GM19452 (cell line): ENCODE measurements around the gene HOXA5.

Experiments
- ATAC-seq: cut with Tn5 transposase; IDR thresholded peaks from one replicate; pipeline ENCODE4 v1.9.1; 2021; ENCODE audit not compliant: unreplicated experiment

The HOXA5 gene

DNA sequence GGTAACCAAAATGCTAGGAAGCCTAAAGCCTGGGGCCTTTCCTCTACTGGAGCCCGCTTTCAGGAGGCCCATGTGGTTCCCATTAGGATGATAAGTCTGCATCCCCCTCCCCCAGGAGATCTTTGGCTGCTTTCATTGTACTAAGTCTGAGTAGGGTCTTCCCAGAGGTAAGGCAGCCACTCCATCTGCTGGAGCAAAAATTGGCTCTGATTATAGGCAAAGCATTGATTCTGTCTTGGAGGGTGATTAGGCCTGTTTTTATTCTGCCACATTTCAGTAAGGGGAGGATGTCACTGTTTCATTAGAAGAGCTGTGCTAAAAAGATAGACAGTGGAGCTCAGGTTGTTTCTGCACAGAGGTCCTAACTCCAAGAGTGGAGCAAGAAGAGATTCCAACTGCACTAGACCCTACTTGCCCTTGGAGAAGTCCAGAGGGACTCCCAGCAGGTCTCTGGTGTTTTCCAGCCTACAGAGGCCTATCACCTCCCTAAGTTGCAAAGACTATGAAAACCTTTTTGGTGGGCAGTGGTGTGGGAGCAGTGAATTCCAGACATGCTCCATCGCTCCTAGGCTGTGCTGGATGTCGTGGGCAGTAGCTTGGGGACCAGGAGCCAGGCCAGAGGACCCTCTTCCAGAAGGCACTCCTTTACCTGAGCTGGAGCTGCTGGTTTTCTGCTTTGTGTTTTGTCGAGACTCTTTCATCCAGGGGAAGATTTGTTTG is 33.9 kb downstream of the HOXA5 start:
- no peak for ATAC-seq

- ATAC-seq, result no peak
Observed at GRCh38 chr7:27108390-27109127, 34.9 kb downstream of the HOXA5 start.

GRCh38 chr7:27107391-27108381 is 35.8 kb downstream of the HOXA5 start:
- ATAC-seq, result no peak

DNA sequence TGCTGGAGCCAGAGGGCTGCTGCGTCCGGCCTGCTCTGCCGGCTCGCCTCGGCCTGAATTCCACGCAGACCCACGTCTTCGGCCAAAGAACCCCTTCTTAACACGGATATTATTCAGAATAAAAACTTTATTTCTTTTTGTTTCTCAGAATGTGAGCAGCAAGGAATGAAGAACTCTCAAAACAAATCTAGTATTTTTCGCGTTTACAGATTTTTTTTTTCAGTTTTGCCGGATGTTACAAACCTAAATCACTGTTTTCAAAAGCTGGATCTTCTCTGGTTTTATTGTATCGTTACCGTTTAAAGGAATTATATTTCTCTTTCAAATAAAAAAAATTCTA is 36.6 kb downstream of the HOXA5 start:
- ATAC-seq, result no peak

DNA sequence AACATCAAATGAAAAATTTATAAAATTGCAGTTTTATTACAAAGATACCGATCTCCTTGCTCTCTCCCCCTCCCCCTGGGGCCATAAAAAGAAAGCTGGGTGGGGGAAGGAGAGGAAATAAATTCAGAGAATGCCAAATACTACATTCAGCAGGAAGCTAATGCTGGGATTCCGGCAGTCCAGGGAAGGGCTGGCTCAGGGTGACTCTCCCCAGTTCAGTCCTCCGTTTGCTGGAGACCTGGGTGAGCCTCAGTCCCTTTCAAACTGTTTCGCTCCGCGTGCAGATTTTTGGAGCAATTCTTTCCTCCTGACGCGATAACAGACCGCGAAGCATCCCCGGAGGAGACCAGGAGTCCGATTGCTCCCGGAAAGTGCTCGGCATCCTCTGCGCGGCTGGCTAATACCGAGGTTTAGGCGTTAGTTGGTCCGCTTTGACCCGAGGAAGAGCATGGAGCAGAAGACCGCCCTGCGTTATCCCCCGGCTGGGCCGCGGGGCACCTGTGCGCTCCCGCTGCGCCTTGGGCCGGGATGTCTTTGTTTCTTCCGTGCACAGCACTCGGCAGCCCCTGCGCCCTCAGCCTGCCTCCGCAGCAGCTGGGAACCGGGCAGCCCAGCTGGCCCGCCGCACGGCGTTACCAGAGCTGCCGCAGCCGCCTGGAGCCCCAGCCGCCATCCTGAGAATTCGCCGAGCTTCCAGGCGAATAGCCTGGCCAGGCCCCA is 37.1 kb downstream of the HOXA5 start:
- no peak for ATAC-seq

GRCh38 chr7:27105301-27106031 is 38.0 kb downstream of the HOXA5 start:
- ATAC-seq, result no peak

- ATAC-seq, result no peak
Observed at GRCh38 chr7:27104341-27105058, 39.0 kb downstream of the HOXA5 start.

GRCh38 chr7:27103489-27104226 is 39.8 kb downstream of the HOXA5 start:
- no peak for ATAC-seq

- no peak for ATAC-seq
Observed at GRCh38 chr7:27102581-27103442, 40.7 kb downstream of the HOXA5 start, which contains the start of gene HOXA2. TSS of gene HOXA2 (minus strand) at chr7:27102683. CDS start at chr7:27102500, 183 bp downstream.

GRCh38 chr7:27101957-27102580 is 41.4 kb downstream of the HOXA5 start:
- no peak for ATAC-seq

DNA sequence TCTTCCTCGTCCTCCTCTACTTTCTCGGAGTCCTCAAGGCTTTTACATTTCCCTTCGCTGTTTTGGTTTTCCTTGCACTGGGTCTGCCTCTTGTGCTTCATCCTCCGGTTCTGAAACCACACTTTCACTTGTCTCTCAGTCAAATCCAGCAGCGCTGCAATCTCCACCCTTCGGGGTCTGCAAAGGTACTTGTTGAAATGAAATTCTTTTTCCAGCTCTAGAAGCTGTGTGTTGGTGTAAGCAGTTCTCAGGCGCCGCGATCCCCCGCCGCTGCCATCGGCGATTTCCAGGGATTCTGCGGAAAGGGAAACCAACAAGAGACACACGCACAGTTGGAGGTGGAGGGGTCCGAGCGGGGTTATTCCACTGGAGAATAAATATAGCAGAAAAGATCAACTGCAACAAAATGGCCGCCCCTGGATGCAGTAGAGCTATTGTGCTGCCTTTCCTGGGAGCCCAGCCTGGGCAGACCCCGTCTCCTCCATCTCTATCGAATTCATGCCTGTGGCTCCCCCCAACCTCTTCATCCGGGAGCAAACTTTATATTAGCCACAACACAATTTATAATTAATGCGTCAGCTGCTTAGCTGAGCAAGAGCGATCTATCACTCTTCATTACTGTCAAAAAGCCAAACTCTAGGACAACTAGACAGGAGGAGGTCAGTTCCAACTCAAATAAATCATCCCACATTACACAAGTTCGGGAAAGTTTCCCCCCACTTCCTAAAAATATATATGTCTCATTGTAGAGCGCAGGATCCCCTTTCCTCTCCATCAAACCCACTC is 42.1 kb downstream of the HOXA5 start:
- ATAC-seq, result no peak

DNA sequence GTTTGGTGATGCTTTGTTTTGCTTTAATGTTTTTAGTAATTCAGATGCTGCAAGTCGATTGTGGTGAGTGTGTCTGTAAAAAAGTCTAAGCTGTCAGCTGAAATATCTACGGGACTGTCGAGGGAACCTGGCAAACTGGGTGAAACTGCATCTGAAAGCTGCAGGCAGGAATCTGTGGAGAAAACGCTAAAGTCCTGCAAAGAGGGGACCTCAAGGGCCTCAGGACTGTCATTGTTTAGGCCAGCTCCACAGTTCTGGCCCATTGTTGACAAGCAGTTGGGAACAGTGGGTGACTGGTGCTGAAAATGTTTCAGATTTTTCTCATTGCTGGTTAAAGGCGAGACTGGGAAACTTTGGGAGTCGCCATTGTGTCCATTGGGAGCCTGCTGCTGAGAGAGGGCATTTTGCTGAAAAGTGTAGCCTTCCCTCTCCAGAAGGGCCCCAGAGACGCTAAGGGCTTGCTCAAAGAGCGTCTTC is 42.7 kb downstream of the HOXA5 start:
- ATAC-seq, result no peak

DNA sequence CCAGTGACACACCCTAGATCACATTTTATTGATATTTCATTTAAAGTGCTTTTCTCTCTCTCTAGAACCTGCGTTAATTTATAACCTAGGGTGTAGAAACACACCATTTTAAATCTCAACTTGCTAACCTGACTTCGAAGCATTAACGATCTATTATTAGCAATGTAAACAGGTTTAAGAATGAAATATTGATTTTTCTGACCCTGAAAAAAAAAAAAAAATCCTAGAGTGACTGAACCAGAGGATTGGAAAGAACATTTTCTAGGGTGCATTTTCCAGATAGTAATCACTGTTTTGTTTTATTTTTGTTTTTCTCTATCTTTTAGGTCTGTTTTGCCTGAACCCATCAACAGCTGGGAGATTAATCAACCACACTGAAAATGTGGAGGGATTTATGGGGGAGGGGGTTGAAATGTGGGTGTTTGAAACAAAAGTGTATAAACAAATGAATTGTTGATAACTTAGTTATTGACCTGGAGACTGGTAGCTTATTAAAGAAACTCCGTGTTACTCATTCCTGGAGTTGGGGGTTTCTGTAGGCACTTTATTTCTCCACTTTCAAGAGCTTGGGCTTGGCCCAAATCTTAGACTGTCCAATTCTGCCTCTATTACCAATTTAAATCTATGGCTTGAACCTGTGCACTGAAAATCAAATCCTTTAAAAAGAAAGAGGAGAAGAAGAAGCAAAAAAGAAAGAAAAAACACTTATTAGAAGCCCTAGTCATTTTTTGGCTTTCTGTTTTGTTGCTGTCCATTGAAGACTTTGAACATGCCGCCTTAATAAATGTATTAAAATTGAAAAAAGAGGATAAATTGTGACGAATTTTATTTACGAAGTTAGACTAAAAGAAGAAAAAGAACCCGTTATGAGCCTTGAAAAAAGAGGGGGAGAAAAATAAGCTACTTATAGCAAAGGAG is 43.8 kb downstream of the HOXA5 start:
- no peak for ATAC-seq

DNA sequence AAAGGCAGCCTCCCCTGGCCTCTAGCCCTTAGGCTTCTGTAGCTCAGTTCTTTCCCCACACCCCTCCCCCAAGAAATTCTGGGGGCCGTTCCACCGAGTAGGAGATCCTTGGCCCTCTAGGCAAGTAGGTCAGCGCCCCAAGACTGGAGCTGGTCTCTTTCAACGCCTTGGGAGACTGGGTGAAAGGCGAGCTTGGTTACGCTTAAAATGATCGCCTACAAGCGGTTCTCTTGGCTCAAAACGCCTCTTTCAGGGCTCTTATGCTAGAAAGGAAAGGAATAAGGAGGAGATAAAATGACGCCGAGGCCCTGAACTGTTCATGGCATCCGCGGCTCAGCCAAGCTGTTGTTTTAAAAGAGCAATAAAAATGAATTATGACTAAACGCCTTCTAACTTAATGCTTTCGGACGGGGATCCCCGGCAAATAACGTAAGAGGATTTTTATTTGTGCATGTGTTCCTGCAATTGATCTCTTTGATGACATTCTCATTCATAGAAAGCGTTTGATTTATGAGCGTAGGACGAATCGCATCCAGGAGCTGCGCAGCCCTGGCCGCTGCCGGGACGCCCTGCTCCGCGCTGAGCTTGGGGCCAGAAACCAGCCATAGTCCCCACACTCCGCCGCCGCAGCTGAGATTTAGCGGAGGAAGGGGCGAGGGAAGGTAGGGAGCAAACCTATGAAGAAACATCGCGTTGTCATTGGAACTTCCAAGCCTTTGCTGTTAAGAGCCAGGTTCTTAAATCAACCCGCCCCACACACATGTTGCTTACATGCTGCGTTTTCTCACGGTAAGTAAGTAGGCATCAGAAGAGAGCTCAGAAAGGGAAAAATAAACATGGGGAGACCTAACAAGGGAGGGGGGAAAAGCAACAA is 44.7 kb downstream of the HOXA5 start:
- ATAC-seq, result no peak
